GOT3 (cell line): ENCODE results near the gene KIF4B.

Source experiments
- DNase-seq: peaks from one replicate; lab custom pipeline; 2025; ENCODE audit warnings: mixed read lengths; lab: John Stamatoyannopoulos, UW

The KIF4B gene

DNA sequence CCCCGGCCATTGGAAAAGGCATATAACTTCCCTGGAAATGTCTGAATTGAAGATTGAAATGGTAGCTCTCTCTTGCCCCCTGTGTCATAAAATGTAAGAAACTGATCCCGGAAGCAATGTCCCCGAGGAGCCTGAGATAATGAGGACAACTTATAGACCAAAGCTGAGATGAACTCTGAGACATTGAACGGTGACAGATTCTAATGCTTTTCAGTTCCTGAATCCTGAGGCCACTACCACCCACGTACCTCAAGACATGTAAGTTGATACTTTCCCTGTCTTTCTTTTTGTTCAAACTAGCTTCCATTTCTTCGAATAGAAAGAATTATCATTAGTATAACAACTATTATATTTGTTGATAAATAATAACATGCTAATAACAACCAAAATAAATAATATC, 51.0 kb downstream of the KIF4B start:
- DNase-seq = no peak

DNA sequence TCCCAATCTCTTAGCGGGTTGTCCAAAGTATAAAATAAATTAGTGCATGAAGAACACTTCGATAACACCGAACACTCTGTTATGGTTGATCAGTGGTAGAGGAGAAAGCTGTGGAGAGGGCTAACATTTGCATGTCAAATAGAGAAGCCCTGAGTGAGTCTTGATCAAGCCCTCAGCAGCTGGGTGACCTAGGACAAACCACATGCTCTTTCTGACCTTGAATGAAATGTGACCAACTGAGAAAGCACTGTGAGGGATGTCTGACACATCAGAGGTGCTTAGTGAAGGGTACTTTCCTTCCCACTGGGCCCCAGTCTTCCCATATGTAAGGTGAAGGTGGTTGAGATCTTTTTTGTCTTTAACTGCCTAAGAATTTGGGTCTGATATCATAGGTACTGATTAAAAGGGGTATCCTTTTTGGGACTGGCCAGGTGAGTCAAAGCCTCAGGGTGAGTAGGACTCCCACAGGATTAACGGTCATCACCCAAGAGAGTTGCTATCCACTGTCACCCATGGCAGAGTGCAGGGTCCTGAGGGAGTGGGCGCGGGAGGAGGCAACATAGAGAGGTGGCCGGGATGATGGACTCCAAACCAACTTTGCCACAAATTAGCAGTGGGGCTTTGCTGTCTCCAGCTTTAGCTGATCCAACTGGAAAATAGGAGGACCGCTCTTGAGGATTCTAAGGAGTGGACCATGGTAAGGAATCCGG, 53.5 kb downstream of the KIF4B start:
- no peak for DNase-seq
